Astrocyte (in vitro differentiated cells and primary cell): ENCODE data around the gene TCTA.

Experiments used
- CTCF ChIP-seq: IDR thresholded peaks from 2 replicates; pipeline ENCODE4 v1.5.1; 2011; ENCODE audit warnings: low read depth, mild to moderate bottlenecking, inconsistent platforms, low read length, moderate library complexity; ENCODE audit not compliant: insufficient read depth
- EZH2 ChIP-seq: IDR thresholded peaks from 2 replicates; pipeline ENCODE4 v1.6.1; 2012; ENCODE audit warnings: mild to moderate bottlenecking, low read length, inconsistent platforms; ENCODE audit not compliant: insufficient read depth

- TF ChIP-seq CTCF (no peak), EZH2 (no peak)
Observed at GRCh38 chr3:49416867-49417266, 4.6 kb downstream of the TCTA start.
